Muscle of leg (tissue), 11 donors: ENCODE data around the gene BLVRA. TPM values are rescaled to one million over a fixed set of nuclear protein-coding genes. Genes with fewer than 3 reads are reported as not detected.
"Not testable (repeated sequence)": the region's sequence is repeated elsewhere in the genome, so short reads cannot be mapped to it uniquely, and the experiment has no call there.

ENCODE experiments used
- DNase-seq: peaks from one replicate; pipeline ENCODE4 v3.0.0; 2013
- H3K27ac ChIP-seq: one replicate; pipeline ENCODE4 v1.5.1; 2013; ENCODE audit warnings: mild to moderate bottlenecking, low read length, control low read depth
- H3K27me3 ChIP-seq: one replicate; pipeline ENCODE4 v1.6.1; 2013; ENCODE audit warnings: low read length; ENCODE audit not compliant: control insufficient read depth, insufficient read depth
- H3K36me3 ChIP-seq: one replicate; pipeline ENCODE4 v1.6.1; 2013; ENCODE audit warnings: low read length; ENCODE audit not compliant: control insufficient read depth, insufficient read depth
- H3K4me1 ChIP-seq: one replicate; pipeline ENCODE4 v1.6.1; 2013; ENCODE audit warnings: low read length; ENCODE audit not compliant: control insufficient read depth, insufficient read depth
- H3K4me3 ChIP-seq: one replicate; pipeline ENCODE4 v1.5.1; 2013; ENCODE audit warnings: low read length, control low read depth
- H3K9me3 ChIP-seq: replicated peaks from 2 replicates; pipeline ENCODE4 v1.6.1; 2013; ENCODE audit warnings: low read depth, low read length; ENCODE audit not compliant: control insufficient read depth
- WGBS: methylation state at CpG from one replicate; pipeline ENCODE4 v1.1.5; 2013; ENCODE audit warnings: missing lambda C conversion rate; ENCODE audit not compliant: insufficient coverage; 5-methylcytosine and 5-hydroxymethylcytosine counted together
- polyA plus RNA-seq, 8 donors: library from polyadenylated mRNA; unstranded; fragments of 120-200 nt; gene quantifications; one replicate each; pipeline versions ENCODE4 v1.2.1 to v1.2.3, GENCODE V29; 2013; ENCODE audit warnings: inconsistent platforms in 1 of 8, low replicate concordance in 1 of 8; ENCODE audit not compliant: insufficient read length in 8 of 8, insufficient read depth in 1 of 8
- total RNA-seq: library from RNA; stranded (reverse); fragments of 120-200 nt; gene quantifications from one replicate; pipeline ENCODE4 v1.2.4, GENCODE V29; 2013

The BLVRA gene
- total and polyA plus RNA-seq, 9 donors = 22.9 to 39.5 (median 36.3) TPM

GRCh38 chr7:43781726-43782607, 23.5 kb downstream of the BLVRA start:
- no peak for DNase-seq
- WGBS = 72% methylated on average over 7 of the region's 10 CpGs
- Histone ChIP-seq H3K9me3 (no peaks in the 10 kb centered on the region), H3K4me3 (no peak overlapping the region), H3K27ac (no peak overlapping the region), H3K27me3 (no peaks in the 10 kb centered on the region), H3K4me1 (no peaks in the 10 kb centered on the region), H3K36me3 (no peaks in the 10 kb centered on the region)

GRCh38 chr7:43782768-43783555, 24.5 kb downstream of the BLVRA start:
- Histone ChIP-seq H3K4me3 (no peak overlapping the region), H3K9me3 (no peaks in the 10 kb centered on the region), H3K4me1 (no peaks in the 10 kb centered on the region), H3K36me3 (peaks cover 6% of the 10 kb centered on the region), H3K27ac (no peak overlapping the region), H3K27me3 (no peaks in the 10 kb centered on the region)
- DNase-seq = no peak
- 83% methylated on average over 3 of the region's 8 CpGs for WGBS

GRCh38 chr7:43784030-43784584, 25.6 kb downstream of the BLVRA start:
- H3K36me3 ChIP-seq = peaks cover 16% of the 10 kb centered on the region
- H3K27me3 ChIP-seq = no peaks in the 10 kb centered on the region
- no peak for DNase-seq
- H3K4me3 ChIP-seq = no peak overlapping the region
- WGBS = 78% methylated on average over 2 of the region's 5 CpGs
- no peak overlapping the region for H3K27ac ChIP-seq
- no peaks in the 10 kb centered on the region for H3K4me1 ChIP-seq
- no peaks in the 10 kb centered on the region for H3K9me3 ChIP-seq

- DNase-seq, H3K9me3 ChIP-seq, H3K4me1 ChIP-seq, H3K27me3 ChIP-seq, H3K27ac ChIP-seq, H3K4me3 ChIP-seq: not testable (repeated sequence)
- WGBS = 83% methylated on average over 2 of the region's 8 CpGs
- peaks cover 21% of the 10 kb centered on the region for H3K36me3 ChIP-seq
Measured at GRCh38 chr7:43784585-43785087, 26.2 kb downstream of the BLVRA start.

- Histone ChIP-seq H3K36me3 (peaks cover 21% of the 10 kb centered on the region), H3K27me3 (no peaks in the 10 kb centered on the region), H3K9me3 (no peaks in the 10 kb centered on the region), H3K27ac (no peak overlapping the region), H3K4me1 (no peaks in the 10 kb centered on the region), H3K4me3 (no peak overlapping the region)
- no CpG with 5 or more reads among the region's 2 CpGs for WGBS
- DNase-seq = peak; percentile 70
Measured at GRCh38 chr7:43785420-43785819, 26.9 kb downstream of the BLVRA start.

GRCh38 chr7:43787771-43788170, 29.3 kb downstream of the BLVRA start:
- Histone ChIP-seq H3K36me3 (peaks cover 38% of the 10 kb centered on the region), H3K4me3 (no peak overlapping the region), H3K27ac (no peak overlapping the region), H3K4me1 (no peaks in the 10 kb centered on the region), H3K27me3 (no peaks in the 10 kb centered on the region), H3K9me3 (no peaks in the 10 kb centered on the region)
- WGBS = 91% methylated on average over 10 of the region's 14 CpGs
- DNase-seq = no peak

- no peak for DNase-seq
- H3K36me3 ChIP-seq = peaks cover 39% of the 10 kb centered on the region
- no peaks in the 10 kb centered on the region for H3K27me3 ChIP-seq
- H3K4me3 ChIP-seq = no peak overlapping the region
- H3K9me3 ChIP-seq = no peaks in the 10 kb centered on the region
- H3K27ac ChIP-seq = no peak overlapping the region
- WGBS = 92% methylated on average over 1 of the region's 5 CpGs
- no peaks in the 10 kb centered on the region for H3K4me1 ChIP-seq
Measured at GRCh38 chr7:43790006-43790405, 31.5 kb downstream of the BLVRA start.

- H3K36me3 ChIP-seq = peaks cover 39% of the 10 kb centered on the region
- no peaks in the 10 kb centered on the region for H3K9me3 ChIP-seq
- no peaks in the 10 kb centered on the region for H3K27me3 ChIP-seq
- H3K27ac ChIP-seq = no peak overlapping the region
- H3K4me3 ChIP-seq = no peak overlapping the region
- WGBS = no CpG with 5 or more reads among the region's 5 CpGs
- no peak for DNase-seq
- no peaks in the 10 kb centered on the region for H3K4me1 ChIP-seq
Measured at GRCh38 chr7:43790834-43791233, 32.4 kb downstream of the BLVRA start.

GRCh38 chr7:43791665-43792064, 33.2 kb downstream of the BLVRA start:
- no peaks in the 10 kb centered on the region for H3K9me3 ChIP-seq
- H3K27me3 ChIP-seq = no peaks in the 10 kb centered on the region
- no peak overlapping the region for H3K4me3 ChIP-seq
- DNase-seq = peak; percentile 43
- no peak overlapping the region for H3K27ac ChIP-seq
- H3K36me3 ChIP-seq = peaks cover 39% of the 10 kb centered on the region
- no peaks in the 10 kb centered on the region for H3K4me1 ChIP-seq
- 39% methylated on average over 3 of the region's 4 CpGs for WGBS
